H4 (cell line): Measurements from ENCODE around the gene ILK. TPM values are rescaled to one million over a fixed set of nuclear protein-coding genes. Genes with fewer than 3 reads are reported as not detected.

Experiments
- DNase-seq: peaks from one replicate; pipeline ENCODE4 v3.0.0-alpha.2; 2015; ENCODE audit warnings: low spot score
- total RNA-seq: library from RNA; depleted of rRNA; stranded (reverse); fragments of >200 nt; shearing (Covaris generic); gene quantifications from 2 replicates; pipeline ENCODE4 v1.2.3, GENCODE V29; 2014; rRNA removed

The ILK gene
- total RNA-seq, 1 experiment from 2014 or later: 144 TPM

DNA sequence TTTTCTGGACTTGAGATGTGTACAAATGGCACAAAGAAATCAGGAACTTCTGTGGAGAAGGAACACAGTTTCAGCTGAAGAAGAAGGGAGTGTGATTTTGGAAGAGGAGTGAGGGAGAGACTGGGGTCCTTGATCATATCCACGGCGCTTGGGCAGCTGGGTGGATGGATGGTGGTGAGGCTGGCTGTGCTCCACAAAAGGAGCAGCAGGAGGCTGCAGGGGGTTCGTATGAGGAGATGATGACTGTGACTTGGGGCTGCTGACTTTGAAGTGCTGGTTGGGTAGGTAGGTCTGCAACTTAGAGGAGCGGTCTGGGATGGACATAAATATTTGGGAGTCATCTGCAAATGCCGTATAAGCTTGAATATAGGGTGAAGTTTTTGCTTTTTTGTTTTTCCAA, 53.4 kb downstream of the ILK start:
- no peak for DNase-seq

DNA sequence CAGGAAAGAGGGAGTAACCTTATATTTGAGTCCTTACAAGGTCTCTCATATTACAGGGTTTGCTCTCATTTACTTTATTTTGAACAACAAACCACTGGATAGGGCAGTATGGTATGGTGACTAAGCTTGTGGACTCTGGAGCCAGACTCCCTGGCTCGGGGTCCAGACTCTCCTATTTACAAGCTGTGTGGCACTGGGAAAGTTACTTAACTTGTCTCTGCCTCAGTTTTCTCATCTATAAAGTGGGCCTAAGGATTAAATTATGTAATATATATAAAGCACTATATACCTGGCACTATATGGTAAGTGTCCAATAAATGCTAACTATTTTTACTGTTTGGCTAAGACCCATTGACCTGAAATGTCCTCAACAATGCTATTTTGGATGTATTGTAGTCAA, 53.8 kb downstream of the ILK start:
- DNase-seq: no peak

GRCh38 chr11:6658647-6659046, 55.1 kb downstream of the ILK start:
- no peak for DNase-seq

Other genes starting within 250 kb of the ILK start
- 44.5 and 80.7 TPM in 2 replicates for gene SMPD1, start 213.3 kb upstream of the ILK start, total RNA-seq
- gene APBB1, start 184.7 kb upstream of the ILK start, total RNA-seq: 5.2 and 6.3 TPM in 2 replicates
- gene HPX, start 162.8 kb upstream of the ILK start, total RNA-seq: 0.72 TPM in 1 of 2 replicates, not detected in the other
- gene TRIM3, start 129.8 kb upstream of the ILK start, total RNA-seq: 10.6 and 15.1 TPM in 2 replicates
- 83.1 and 92.4 TPM in 2 replicates for gene ARFIP2, start 122.4 kb upstream of the ILK start, total RNA-seq
- 44.4 and 45.7 TPM in 2 replicates for gene TIMM10B, start 122.3 kb upstream of the ILK start, total RNA-seq
- 0.90 and 1.2 TPM in 2 replicates for gene DNHD1, start 106.5 kb upstream of the ILK start, total RNA-seq
- gene RRP8, start 158 bp upstream of the ILK start, total RNA-seq: 20.7 and 21.6 TPM in 2 replicates
- 96.9 and 142 TPM in 2 replicates for gene TAF10, start 8.4 kb downstream of the ILK start, total RNA-seq
- 26.3 and 29.1 TPM in 2 replicates for gene TPP1, start 15.6 kb downstream of the ILK start, total RNA-seq
- gene DCHS1, start 52.0 kb downstream of the ILK start, total RNA-seq: 0.08 and 0.19 TPM in 2 replicates
- 98.8 and 99.5 TPM in 2 replicates for gene MRPL17, start 79.6 kb downstream of the ILK start, total RNA-seq
- 0.06 and 0.84 TPM in 2 replicates for gene OR2AG2, start 168.2 kb downstream of the ILK start, total RNA-seq
- gene OR2AG1, start 179.2 kb downstream of the ILK start, total RNA-seq: not detected in 2 replicates
- 0.43 TPM in 1 of 2 replicates, not detected in the other for gene OR6A2, start 195.9 kb downstream of the ILK start, total RNA-seq
- gene OR10A5, start 241.9 kb downstream of the ILK start, total RNA-seq: not detected in 2 replicates